ENCODE data around the gene ITGA11.

The ITGA11 gene

GRCh38 chr15:68307131-68307928, 124.6 kb downstream of the ITGA11 start:
- no peak for DNase-seq

GRCh38 chr15:68305420-68305871, 126.5 kb downstream of the ITGA11 start:
- no peak for DNase-seq

- no peak for DNase-seq
These were observed 127.2 kb downstream of the ITGA11 start for GRCh38 chr15:68304589-68305337.

DNA sequence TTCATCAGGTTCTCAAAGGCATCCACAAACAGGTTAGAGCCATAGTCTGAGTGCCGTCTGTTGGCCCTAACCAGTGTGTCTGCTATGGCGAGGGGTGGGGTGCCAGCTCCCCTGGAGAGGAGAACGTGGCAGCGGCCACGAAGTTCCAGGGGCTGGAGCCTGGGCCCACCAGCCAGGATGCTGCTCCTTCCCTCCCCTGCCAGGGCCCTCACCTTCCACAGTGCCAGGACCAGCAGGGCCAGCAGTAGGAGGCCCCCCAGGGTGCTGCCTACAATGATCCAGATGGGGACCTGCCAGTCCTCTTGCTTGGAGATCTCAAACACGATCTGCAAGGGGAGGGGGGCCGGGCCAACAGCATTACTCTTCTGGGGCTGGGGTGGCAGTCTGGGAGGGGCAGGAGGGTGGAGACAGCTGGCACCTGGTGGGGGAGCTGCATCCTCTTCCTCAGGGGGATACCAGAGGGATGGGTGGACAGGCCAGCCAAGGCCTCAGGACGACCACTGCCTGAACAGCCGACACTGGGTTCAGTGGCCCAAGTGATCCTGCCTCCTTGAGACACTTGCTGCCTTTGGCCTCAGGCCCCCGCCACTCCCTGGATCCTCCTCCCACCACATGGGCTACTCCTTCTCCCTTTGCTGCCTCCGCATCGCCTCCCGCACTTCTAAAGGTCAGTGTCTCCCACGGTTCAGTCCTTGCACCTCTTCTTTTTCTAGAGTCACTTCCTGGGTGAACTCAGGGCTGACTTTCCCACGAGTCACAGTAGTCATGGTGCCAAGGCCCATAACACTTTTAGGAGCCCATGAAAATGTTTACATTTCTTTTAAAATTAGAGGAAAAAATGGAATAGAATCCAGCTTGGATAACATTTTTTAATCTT, 128.2 kb downstream of the ITGA11 start:
- DNase-seq, result no peak

GRCh38 chr15:68303134-68303533, 128.8 kb downstream of the ITGA11 start:
- DNase-seq, result no peak

- no peak for DNase-seq
These were observed 129.2 kb downstream of the ITGA11 start for GRCh38 chr15:68302729-68303128.

- no peak for DNase-seq
These were observed 130.7 kb downstream of the ITGA11 start for GRCh38 chr15:68301301-68301700.

DNA sequence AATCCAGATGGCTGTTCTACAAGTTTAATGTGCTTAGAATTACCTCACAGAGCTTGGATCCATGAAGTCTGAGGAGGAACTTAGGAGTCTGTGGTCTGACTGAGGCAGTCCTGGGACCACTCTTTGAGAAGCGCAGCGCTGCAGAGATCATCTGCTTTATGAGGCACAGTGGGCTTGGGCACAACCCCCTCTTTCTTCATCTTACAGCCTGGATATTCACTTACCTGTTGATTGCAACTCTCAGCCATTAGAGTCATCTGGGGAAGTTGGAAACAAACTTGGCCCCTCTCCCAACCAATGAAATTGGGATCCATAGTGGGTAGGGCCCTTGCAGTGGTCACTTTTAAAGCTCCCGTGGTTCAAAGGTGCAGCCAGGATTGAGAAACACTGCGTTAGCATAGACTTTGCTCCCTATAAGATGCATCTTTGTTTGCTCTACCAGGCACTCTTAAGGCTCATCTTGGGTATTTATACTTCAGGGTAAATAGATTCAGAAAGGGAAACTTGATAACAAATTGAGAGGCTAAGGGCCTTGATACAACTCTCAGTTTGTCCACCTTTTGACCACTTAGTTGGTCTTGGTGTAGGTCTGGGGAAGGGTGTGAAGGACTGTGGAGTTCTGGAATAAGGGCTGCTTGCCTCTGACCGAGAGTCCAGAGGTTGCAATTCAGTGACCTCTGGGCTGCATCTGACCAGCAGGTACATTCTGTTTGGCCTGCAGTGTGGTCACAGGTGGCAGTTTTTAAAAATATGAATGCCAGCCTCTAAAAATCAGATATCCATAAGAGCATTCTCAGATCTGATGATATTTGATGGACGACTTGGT, 131.6 kb downstream of the ITGA11 start:
- DNase-seq, result no peak

DNA sequence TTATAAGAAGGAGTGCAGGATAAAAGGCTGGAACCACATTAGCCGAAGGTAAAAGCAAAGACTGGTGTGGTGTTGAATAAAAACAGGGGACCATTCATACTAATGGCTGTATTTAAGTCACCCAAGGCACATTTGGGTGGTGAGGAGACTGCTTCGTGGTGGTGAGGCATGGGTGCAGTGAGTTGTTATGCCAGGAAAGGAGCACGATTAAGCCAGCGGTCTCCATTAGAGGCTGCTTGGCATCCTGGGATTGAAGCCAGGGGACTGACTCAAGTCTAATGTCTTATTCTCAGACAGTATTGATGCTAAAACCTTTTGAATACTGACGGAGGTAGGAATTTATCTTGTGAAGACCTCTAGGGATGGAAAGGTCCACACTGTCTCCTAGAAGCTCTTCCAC, 132.5 kb downstream of the ITGA11 start:
- DNase-seq, result no peak

GRCh38 chr15:68298882-68299381, 133.0 kb downstream of the ITGA11 start:
- DNase-seq, result no peak

- no peak for DNase-seq
These were observed 133.6 kb downstream of the ITGA11 start for GRCh38 chr15:68298336-68298735.

DNA sequence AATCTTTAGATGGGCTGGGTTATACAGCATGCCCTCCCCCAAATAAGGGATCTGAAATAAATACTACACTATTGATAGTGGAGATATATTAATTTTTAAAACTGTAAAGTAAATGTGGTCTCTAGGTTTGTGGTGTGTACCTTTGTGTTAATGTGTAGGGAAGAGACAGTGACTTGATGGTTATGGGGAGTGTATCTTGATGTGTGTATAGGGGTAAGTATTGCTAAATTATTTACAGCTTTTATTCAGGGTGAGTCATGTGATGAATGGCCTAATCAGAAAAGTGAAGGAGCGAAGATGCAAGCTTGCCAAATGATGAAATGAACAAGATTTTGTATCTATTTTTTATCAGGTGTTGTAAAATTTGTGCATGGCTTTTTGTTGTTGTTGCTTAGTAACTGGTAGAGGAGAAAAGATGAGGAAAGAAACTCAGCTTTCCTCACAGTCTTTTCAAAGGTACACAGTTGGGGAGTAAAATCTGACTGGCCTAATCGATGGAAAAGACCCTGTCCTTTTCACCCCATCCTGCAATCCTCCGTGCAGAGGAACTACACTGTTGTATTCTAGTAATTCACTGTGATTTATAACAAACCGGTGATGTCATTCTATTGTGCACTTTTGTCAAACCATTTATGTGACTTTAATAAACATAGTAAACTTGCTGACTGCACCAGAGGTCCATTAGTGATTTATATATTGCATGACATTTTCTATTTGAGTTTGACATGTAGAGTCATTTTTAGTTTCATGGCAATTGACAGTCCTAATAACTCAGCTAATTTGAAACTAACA, 136.8 kb downstream of the ITGA11 start:
- DNase-seq, result no peak

DNA sequence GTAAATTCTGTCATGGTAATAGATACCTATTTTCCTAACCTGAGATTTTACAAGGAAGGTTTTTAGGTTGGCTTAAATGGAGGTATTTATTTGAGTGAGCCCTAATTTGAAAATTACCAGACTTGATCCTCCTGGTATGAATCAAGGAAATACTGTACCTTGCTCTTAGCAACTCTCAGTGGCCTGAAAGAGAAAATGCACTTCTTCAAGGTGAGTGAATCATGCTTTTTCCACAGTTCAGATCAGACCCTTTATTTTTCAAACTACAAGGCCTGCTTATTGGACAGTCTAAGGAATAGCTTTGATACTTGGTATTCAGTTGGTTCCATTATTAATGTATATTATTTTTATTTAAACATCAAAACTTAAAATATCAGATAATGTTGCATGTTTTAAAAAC, 139.0 kb downstream of the ITGA11 start:
- DNase-seq, result no peak

GRCh38 chr15:68292157-68292781, 139.7 kb downstream of the ITGA11 start:
- DNase-seq, result no peak

DNA sequence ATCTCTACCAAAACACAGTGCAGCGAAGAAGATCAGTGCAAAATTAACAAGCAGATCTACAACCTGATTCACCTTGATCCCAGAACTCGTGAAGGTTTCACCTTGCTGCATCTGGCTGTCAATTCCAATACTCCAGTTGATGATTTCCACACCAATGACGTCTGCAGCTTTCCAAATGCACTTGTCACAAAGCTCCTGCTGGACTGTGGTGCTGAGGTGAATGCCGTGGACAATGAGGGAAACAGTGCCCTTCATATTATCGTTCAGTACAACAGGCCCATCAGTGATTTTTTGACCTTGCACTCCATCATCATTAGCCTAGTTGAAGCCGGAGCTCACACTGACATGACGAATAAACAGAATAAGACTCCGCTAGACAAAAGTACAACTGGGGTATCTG, 141.2 kb downstream of the ITGA11 start:
- DNase-seq, result no peak

- no peak for DNase-seq
These were observed 142.2 kb downstream of the ITGA11 start for GRCh38 chr15:68289621-68290352.

DNA sequence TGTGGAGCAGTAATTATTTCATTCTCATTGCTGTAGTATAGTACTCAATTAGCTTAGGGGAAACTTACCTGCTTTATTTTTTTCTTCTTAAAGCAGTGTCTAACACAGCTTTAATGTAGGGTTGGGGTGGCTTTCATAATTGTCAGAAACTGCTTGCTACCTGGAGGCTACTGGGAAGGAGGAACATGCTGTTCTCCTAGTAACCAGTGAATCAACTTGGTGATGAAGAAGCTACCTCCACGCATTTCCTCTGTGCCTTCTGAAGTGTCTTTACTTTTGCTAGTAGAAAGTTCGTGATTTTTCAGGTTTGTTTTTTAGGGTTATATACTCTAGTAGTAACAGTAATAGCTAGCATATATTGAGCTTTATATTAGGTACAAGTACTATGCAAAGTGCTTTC, 142.9 kb downstream of the ITGA11 start:
- no peak for DNase-seq

GRCh38 chr15:68286256-68286655, 145.7 kb downstream of the ITGA11 start:
- no peak for DNase-seq

- DNase-seq, result peak; percentile 22 to 61
These were observed 146.5 kb downstream of the ITGA11 start for GRCh38 chr15:68285259-68285980.

All from NCI-H2081 (cell line).